Mesothelial cell of epicardium (in vitro differentiated cells): ENCODE results near the gene PACSIN3. TPM values are rescaled to one million over a fixed set of nuclear protein-coding genes. Genes with fewer than 3 reads are reported as not detected.
A peak's percentile ranks its signal among the peaks of the same experiment; 100 is the strongest.

ENCODE experiments used
- DNase-seq, 2 experiments: peaks; one replicate each; pipeline ENCODE4 v3.0.0; 2021; ENCODE audit warnings: low spot score in 2 of 2; ENCODE audit not compliant: unreplicated experiment in 2 of 2
- H3K27ac Mint-ChIP-seq: 2 replicates; pipeline ENCODE4 v1.8.0; 2021; ENCODE audit warnings: mixed read lengths
- H3K27me3 Mint-ChIP-seq: 2 replicates; pipeline ENCODE4 v1.8.0; 2021; ENCODE audit warnings: low read depth, mixed read lengths
- H3K36me3 Mint-ChIP-seq: 2 replicates; pipeline ENCODE4 v1.8.0; 2021; ENCODE audit warnings: mixed read lengths
- H3K4me1 Mint-ChIP-seq: 2 replicates; pipeline ENCODE4 v1.8.0; 2021; ENCODE audit warnings: mixed read lengths
- H3K4me3 Mint-ChIP-seq: 2 replicates; pipeline ENCODE4 v1.8.0; 2021; ENCODE audit warnings: mild to moderate bottlenecking, moderate library complexity, mixed read lengths
- H3K9me3 Mint-ChIP-seq: 2 replicates; pipeline ENCODE4 v1.8.0; 2021; ENCODE audit warnings: mixed read lengths
- CTCF ChIP-seq: fragments of 200-600 bp; sonication (generic); IDR thresholded peaks from one replicate; pipeline ENCODE4 v1.5.0; 2021; ENCODE audit warnings: antibody characterized with exemption; ENCODE audit not compliant: unreplicated experiment
- total RNA-seq: library from RNA; stranded (reverse); gene quantifications from 3 replicates; pipeline ENCODE4 v1.2.1, GENCODE V29; 2021

Gene PACSIN3
- total RNA-seq, 1 donor from 2014 or later = 64.1 TPM

DNA sequence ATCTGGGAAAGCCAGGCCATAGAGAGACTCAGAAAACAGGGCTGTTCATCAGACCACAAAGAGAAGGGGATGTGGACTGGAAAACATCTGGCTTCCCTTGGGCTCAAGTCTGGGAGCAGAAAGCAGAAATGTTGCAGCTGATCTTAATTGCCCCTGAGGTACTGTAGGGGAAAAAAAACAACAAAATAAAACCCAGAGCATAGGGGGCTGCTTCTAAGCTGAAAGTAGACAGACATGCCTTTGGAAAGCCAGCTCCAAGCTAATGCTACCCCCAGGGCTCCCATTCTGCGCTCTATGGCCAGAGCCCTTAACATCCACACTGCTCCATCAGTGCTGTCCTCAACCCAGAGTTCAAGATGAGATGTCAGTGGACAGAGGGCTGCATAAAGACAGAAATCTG, 2.0 kb upstream of the PACSIN3 start:
- no peaks in the 10 kb centered on the region for H3K9me3 Mint-ChIP-seq
- no peaks in the 10 kb centered on the region for H3K36me3 Mint-ChIP-seq
- peak overlapping the region; percentile 85 for H3K27ac Mint-ChIP-seq
- no peaks in the 10 kb centered on the region for H3K27me3 Mint-ChIP-seq
- no peak overlapping the region for H3K4me3 Mint-ChIP-seq
- H3K4me1 Mint-ChIP-seq = peaks cover 39% of the 10 kb centered on the region
- TF ChIP-seq CTCF = no peak
- DNase-seq = no peak

DNA sequence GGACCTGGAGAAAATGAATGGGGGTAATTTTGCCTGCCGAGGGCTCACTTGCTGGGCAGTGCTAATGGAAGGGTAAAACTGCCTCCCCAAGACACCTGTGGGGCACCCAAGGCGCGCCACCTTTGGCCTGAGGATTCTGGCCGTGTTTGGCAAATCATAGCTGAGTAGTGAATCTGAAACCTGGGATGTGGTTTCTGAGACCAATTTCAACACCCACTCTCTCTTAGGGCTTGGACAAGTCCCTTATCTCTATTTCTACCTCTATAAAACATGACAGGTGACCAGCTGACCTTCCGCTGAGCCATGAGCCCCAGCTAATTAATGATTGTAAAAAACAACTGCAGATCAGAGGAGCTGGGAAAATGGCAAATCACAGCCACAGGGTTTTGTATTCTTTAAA, 1.5 kb upstream of the PACSIN3 start:
- Mint-ChIP-seq H3K27me3 (no peaks in the 10 kb centered on the region), H3K9me3 (no peaks in the 10 kb centered on the region), H3K4me3 (peak overlapping the region; percentile 70), H3K36me3 (no peaks in the 10 kb centered on the region), H3K27ac (peak overlapping the region; percentile 85), H3K4me1 (peaks cover 38% of the 10 kb centered on the region)
- no peak for DNase-seq
- TF ChIP-seq CTCF = no peak

- peaks cover 34% of the 10 kb centered on the region for H3K4me1 Mint-ChIP-seq
- H3K27me3 Mint-ChIP-seq = no peaks in the 10 kb centered on the region
- no peaks in the 10 kb centered on the region for H3K36me3 Mint-ChIP-seq
- peak in 1 of 2 experiments; percentile 55 for DNase-seq
- TF ChIP-seq CTCF = no peak
- peak overlapping the region; percentile 85 for H3K27ac Mint-ChIP-seq
- H3K4me3 Mint-ChIP-seq = peak overlapping the region; percentile 70
- no peaks in the 10 kb centered on the region for H3K9me3 Mint-ChIP-seq
Measured at GRCh38 chr11:47186700-47187695, 764 bp upstream of the PACSIN3 start.

GRCh38 chr11:47185305-47186075, 744 bp downstream of the PACSIN3 start:
- Mint-ChIP-seq H3K27me3 (no peaks in the 10 kb centered on the region), H3K9me3 (no peaks in the 10 kb centered on the region), H3K36me3 (no peaks in the 10 kb centered on the region), H3K4me3 (peak overlapping the region; percentile 76), H3K4me1 (peaks cover 34% of the 10 kb centered on the region), H3K27ac (peak overlapping the region; percentile 73)
- peak in 1 of 2 experiments; percentile 57 for DNase-seq
- TF ChIP-seq CTCF = no peak

- Mint-ChIP-seq H3K27ac (peak overlapping the region; percentile 86), H3K4me1 (peaks cover 34% of the 10 kb centered on the region), H3K27me3 (no peaks in the 10 kb centered on the region), H3K4me3 (peak overlapping the region; percentile 76), H3K9me3 (no peaks in the 10 kb centered on the region), H3K36me3 (no peaks in the 10 kb centered on the region)
- DNase-seq = no peak
- TF ChIP-seq CTCF = no peak
Measured at GRCh38 chr11:47184711-47185304, 1.4 kb downstream of the PACSIN3 start.
